HG02759 (cell line): ENCODE measurements around the gene SH3RF3.

Experiments used
- ATAC-seq: cut with Tn5 transposase; IDR thresholded peaks from one replicate; pipeline ENCODE4 v1.9.1; 2021; ENCODE audit warnings: mild to moderate bottlenecking, moderate library complexity; ENCODE audit not compliant: unreplicated experiment

SH3RF3 gene

GRCh38 chr2:109383505-109384307 is 254.7 kb downstream of the SH3RF3 start:
- ATAC-seq = no peak

DNA sequence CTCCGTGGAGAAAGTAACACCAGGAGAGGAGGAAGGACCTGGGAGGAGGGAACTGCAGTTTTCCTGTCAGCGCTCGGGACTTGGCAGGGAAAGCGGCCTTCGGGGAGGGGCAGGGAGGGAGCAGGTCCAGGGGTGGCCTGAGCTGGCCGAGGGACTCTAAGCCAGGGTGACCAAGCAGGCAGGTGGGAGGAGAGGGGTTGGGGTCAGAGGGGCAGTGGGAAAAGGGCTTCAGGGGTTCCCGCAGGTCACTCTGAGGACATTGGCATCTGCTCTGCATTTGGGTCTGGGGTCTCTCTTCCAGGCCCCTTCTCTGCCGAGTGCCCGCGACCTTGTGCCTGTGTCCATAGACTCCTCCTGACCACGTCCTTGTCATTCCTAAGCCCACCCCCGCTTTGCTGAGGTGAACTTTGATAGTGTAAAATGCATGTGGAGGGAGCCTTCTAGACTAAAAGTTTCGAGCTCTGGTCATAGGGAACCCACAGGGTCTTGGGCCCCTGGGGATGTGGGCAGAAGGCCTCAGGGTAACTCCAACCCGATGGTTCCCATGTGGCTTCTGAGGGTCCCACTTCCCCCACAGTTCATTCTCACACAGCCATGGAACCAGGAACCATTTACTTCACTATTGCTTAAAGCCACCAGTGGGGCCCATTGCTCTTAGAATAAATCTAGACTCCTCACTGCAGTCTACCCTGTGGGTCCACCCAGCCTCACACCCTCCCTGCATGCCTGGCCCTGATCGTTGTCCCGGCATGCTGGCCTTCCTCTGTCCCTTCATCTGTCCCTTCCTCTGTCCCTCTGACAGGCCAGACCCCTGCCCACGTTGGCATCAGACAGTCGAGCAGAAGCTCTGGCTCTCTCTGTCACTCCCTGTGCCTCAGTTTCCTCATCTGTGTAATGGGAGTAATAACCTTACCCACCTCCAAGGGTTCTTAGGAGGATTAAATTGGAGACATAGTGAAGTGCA is 255.6 kb downstream of the SH3RF3 start:
- ATAC-seq = no peak

DNA sequence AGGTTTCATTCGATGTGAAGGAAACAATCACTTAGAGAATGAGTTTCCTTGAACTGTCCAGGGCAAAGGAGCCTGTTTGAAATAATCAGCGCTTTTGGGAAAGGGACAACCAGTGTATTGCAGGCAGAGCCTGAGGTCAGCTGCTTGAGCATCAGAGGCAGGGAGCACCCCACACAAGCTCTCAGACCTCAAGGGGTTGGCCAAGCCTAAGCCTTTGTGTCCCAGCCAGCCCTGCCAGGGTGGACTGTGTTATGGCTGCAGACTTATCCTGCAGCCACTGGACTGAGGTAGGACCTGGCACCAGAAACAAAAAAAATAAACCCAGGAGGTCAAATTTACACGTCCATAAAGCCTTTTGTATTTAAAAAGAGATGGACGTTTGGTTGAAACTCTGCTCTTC is 256.5 kb downstream of the SH3RF3 start:
- no peak for ATAC-seq

GRCh38 chr2:109386004-109386695 is 257.1 kb downstream of the SH3RF3 start:
- no peak for ATAC-seq

GRCh38 chr2:109387221-109387735 is 258.3 kb downstream of the SH3RF3 start:
- no peak for ATAC-seq

DNA sequence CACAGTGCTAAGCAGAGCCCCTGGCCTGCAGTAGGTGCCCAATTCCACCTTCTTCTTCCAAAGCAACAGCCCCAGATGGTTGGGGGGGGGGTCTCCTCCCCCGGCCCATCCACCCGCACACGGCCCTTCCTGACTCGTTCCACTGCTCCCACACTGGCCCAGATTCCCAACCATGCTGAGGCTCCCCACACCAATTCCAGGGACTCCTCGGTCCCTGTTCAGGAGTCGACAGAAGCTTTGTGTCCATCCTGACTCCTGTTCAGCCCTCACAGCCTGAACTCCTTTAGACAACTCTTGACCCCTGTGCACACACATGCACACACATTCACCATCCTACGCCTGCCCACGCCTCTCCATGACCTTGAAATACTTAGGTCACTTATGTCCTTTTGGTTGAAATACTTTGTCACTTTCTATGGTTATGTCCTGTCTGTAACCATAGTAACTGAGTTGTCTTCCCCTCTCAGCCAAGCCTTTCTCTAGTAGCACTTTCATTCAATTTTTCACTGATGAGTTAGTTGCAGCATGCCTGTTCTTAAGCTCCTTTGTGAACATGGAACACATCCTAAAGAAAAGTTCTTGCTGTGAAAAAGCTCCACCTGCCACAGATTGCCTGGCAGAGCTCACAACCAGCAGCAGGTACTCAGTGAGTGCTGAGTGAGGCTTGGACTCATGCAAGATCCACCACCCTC is 258.9 kb downstream of the SH3RF3 start:
- no peak for ATAC-seq

GRCh38 chr2:109391243-109391642 is 262.2 kb downstream of the SH3RF3 start:
- no peak for ATAC-seq

- ATAC-seq = no peak
Observed at GRCh38 chr2:109392140-109392539, 263.1 kb downstream of the SH3RF3 start.

GRCh38 chr2:109392816-109393661 is 264.0 kb downstream of the SH3RF3 start:
- ATAC-seq = no peak

DNA sequence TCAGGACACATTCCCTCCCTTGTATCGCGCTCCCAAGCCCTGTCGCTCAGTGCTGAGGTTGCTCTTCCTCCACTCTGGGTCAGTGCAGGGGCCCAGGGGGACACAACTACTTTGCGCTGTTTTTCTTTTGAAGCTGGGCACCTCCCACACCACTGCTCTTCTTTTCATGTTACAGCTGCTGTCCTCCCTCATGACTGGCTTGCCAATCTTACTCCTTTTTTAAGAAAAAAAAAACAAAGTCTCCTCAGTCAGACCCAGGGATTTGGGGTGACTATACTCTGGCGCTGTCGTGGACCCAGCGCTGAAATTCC is 264.6 kb downstream of the SH3RF3 start:
- ATAC-seq = no peak

DNA sequence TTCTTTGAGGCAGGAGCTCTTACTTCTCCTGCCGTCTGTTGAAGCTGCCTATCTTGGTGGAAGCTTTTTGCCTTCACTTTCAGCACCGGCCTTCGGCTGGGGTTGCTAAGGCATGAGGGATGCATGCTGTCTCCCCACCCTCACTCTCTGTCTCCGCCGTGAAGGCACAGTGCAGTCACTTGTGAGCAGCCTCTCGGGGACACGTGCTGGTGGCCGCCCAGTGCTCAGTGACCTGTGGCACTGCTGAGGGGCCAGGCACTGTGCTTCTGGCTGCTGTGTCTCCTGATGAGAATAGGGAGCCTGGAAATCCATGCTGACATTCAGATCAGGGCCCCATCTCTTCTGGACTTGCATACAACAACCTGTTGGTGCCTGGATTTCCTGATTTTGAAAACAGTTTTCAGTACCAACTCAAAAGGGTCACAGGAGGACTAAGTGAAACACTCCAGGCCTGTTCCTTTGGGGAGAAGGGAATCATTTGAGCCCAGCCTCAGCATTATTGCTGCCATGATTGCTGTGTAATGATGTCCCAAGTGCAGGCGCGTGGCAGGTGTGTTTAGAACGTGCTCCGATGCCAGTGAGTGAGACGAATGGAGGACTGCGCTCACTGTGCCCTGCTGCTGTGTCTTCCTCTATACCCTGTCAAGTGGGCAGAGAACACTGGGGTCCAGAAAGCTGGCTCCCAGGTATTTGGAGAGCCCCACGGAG is 266.6 kb downstream of the SH3RF3 start:
- no peak for ATAC-seq

DNA sequence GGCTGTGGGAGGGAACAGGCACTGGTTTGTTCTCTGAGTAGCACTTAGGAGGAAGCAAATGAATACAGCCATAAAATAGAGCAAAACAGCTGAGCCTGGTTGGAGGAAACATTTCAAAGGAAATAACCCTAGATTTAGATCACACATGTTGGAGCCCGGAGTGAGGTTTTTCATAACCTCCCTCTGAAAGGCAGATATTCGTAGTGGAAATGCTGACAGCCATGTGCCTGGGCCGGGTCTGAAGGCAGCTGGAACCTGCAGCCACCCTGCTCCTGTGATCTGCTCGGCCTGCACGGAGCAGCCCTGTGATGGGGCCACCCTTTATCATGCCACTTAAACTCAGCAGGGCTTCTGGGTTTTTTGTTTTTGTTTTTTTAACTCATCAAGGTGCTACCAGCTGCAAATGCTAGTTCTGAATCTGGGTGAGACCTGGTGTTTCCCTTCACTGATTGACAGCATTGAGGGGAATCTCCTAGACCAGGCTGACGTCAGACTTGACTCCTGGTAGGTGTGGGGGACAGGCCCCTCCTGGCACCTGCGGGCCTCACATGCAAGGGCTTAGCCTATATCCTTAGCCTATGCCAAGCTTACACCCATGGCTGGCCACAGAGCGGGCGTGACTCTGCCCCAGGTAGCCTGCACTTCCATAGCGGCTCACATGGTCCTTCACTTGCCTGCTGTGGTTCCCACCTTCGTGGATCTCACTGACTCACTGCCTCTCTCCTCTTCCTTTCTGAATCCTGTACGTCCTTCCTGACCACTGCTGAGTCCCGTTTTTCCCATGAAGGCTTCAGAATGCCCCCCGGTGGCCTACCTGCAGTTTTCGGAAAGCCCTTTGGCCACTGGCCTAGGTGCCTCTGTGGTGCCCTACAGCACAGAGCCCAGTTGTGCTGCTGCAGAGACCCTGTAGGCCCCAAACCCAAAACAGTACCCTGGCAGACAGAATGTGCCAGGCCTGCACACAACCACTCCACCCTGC is 267.5 kb downstream of the SH3RF3 start:
- ATAC-seq = peak; percentile 48

- ATAC-seq = no peak
Observed at GRCh38 chr2:109397893-109398292, 268.9 kb downstream of the SH3RF3 start.

DNA sequence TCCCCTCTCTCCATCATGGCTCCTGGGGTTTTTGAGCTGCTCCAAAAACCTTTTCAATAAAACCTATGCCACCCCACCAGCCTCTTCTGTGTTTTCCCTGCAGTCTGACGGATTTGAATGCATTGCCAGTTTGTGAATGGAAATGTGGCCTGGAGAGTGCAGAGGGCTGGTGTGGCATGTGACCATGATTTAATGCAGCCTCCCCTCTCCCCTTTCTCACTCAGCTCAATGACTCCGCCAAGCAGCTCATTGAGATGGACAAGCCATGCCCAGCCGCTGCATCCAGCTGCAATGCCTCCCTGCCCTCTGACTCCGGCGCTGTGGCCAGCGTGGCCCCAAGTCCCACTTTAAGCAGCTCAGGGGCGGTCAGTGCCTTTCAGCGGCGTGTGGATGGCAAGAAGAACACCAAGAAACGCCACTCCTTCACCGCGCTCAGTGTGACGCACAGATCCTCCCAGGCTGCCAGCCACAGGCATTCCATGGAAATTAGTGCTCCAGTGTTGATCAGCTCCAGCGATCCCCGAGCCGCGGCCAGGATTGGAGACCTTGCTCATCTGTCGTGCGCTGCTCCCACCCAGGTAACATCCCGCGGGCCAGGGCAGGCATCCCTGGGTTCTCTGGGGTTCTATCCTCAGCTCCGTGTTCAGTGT is 269.5 kb downstream of the SH3RF3 start:
- no peak for ATAC-seq

GRCh38 chr2:109399066-109399465 is 270.1 kb downstream of the SH3RF3 start:
- ATAC-seq = no peak

- no peak for ATAC-seq
Observed at GRCh38 chr2:109400102-109400501, 271.1 kb downstream of the SH3RF3 start.

DNA sequence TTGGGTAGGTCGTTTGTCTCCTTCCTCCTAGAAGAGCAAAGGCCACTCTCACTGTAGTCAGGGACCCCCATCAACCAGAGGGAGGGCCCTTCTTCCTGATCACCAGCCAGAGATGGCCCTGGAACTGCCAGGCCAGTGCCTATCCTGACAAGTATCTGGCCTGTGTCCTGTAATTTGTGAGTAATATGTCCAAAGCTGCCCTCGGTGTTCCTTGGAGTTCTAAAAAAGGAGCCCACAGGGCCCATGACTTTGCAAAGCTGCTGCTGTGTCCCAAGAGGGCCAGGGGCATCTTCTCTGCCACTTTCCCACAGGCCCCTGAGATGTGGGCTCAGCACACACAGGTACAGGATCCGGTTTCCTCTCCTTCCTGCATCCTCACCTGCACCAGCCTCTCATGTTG is 272.4 kb downstream of the SH3RF3 start:
- no peak for ATAC-seq
